Astrocyte of the cerebellum (primary cell): ENCODE data around the gene CRTC3.
"Not testable (repeated sequence)": the region's sequence is repeated elsewhere in the genome, so short reads cannot be mapped to it uniquely, and the experiment has no call there.

Source experiments
- DNase-seq: peaks from one replicate; pipeline ENCODE4 v3.0.0-alpha.2; 2011; ENCODE audit warnings: low read depth
- H3K4me3 ChIP-seq: 2 replicates; pipeline ENCODE4 v1.5.1; 2011; ENCODE audit warnings: mild to moderate bottlenecking, low read depth, low read length, moderate library complexity
- in situ Hi-C: cut with HindIII; loops from 2 replicates; pipeline ENCODE4 v1.10.0; 2017; ENCODE audit warnings: low sequenced_read_pairs
- TF ChIP-seq, protein P1 (sequence below): IDR thresholded peaks from 2 replicates; pipeline ENCODE4 v1.5.1; 2012; ENCODE audit warnings: low read length, low read depth, moderate library complexity, mild to moderate bottlenecking; ENCODE audit errors: missing control alignments

The CRTC3 gene

DNA sequence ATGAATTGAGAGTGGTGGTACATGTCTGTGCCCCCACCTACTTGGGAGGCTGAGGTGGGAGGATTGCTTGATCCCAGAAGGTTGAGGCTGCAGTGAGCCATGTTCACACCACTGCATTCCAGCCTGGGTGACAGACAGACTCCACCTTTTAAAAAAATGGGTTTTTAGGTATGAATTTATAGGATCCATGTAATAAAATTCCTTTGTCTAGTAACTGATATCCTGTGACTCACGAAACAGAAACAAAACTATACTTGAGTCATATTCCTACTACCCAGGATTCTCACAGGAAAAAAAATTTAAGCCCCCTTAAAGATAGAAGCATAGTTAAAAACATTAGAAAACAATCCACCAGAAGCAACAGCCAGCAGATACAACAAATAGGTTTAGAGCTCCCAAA is 10.0 kb upstream of the CRTC3 start:
- DNase-seq, result peak; percentile 22
- H3K4me3 ChIP-seq, result no peak overlapping the region
- TF ChIP-seq, protein P1, sequence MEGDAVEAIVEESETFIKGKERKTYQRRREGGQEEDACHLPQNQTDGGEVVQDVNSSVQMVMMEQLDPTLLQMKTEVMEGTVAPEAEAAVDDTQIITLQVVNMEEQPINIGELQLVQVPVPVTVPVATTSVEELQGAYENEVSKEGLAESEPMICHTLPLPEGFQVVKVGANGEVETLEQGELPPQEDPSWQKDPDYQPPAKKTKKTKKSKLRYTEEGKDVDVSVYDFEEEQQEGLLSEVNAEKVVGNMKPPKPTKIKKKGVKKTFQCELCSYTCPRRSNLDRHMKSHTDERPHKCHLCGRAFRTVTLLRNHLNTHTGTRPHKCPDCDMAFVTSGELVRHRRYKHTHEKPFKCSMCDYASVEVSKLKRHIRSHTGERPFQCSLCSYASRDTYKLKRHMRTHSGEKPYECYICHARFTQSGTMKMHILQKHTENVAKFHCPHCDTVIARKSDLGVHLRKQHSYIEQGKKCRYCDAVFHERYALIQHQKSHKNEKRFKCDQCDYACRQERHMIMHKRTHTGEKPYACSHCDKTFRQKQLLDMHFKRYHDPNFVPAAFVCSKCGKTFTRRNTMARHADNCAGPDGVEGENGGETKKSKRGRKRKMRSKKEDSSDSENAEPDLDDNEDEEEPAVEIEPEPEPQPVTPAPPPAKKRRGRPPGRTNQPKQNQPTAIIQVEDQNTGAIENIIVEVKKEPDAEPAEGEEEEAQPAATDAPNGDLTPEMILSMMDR, result no peak
- in situ Hi-C loops, result no loop called here

DNA sequence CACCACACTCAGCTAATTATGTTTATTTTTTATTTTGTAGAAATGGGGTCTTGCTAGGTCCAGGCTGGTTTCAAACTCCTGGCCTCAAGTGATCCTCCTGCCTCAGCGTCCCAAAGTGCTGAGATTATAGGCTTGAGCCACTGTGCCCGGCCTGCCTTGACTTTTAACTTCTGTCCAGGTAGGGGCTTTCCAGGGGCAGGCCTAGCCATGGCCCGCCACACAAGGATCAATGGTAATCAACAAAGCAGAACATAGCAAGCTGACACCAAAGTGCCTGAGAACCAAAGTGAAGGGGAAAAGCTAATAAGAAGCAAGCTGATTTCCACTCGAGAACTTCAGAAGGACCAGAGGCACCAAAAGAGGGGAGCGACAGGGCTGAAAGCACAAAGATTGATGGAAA is 9.4 kb upstream of the CRTC3 start:
- H3K4me3 ChIP-seq, result no peak overlapping the region
- TF ChIP-seq, protein P1, result no peak
- in situ Hi-C loops, result no loop called here
- no peak for DNase-seq

DNA sequence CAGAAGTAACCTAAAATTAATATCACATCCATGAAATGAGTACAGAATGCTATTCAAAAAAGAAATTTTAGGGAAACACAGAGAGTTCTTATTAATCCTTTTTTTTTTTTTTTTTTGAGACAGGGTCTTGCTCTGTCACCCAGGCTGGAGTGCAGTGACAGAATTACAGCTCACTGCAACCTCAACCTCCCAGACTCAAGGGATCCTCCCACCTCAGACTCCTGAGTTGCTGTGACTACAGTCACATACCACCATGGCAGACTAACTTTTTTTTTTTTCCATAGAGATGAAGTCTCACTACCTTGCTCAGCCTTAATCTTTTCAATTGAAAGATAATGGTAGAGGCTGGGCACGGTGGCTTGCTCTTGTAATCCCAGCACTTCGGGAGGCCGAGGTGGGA is 6.3 kb upstream of the CRTC3 start:
- in situ Hi-C loops, result no loop called here
- TF ChIP-seq, protein P1, result no peak
- no peak for DNase-seq
- no peak overlapping the region for H3K4me3 ChIP-seq

- in situ Hi-C loops, H3K4me3 ChIP-seq, DNase-seq: not testable (repeated sequence)
Measured at GRCh38 chr15:90524018-90524803, 5.5 kb upstream of the CRTC3 start.

GRCh38 chr15:90529011-90529370 is 732 bp upstream of the CRTC3 start:
- in situ Hi-C loops, result no loop called here
- H3K4me3 ChIP-seq, result no peak overlapping the region
- TF ChIP-seq, protein P1, result no peak

DNA sequence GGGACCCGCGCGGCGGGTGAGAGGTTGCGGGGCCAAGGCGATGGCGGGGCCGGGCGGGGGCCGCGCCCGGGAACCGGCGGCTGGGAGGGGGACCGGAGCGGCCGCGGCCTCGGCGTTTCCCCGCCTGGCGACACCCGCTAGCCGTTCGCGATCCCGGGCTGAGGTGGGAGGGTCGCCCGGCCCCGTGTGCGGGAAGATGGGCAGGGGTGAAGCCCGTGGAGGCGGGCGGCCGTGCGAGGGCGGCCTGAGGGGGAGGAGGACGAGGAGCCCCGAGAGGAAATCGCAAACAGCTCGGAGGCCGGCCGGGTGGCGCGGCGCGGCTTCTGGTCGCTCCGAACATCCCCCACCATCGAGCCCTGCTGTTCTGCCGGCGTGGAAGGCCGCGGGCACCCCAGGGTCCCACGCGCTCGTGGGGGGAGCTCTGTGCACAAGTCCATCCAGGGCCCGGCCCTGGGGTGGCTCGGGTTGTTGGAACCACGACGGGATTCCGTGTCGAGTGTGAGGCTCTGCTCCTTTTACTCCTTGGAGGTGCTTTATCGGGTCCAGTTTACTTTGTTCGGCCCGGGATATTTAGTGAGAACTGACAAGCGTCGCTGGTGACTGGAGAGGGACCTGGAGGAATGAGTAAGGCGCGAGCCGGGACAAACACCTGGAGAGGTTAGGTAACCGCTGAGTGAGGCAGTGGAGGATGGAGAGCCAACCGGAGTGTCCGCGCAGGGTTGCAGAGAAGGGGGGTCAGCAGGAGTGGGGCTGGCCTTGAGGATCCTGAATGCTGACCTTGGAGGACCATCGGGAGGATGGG is 728 bp downstream of the CRTC3 start:
- peak overlapping the region; percentile 58 for H3K4me3 ChIP-seq
- no peak for DNase-seq
- TF ChIP-seq, protein P1, result no peak
- in situ Hi-C loops, result no loop called here

More at GRCh38 chr15:90529011-90529370, 732 bp upstream of the CRTC3 start:
- DNase-seq, result no peak

DNA sequence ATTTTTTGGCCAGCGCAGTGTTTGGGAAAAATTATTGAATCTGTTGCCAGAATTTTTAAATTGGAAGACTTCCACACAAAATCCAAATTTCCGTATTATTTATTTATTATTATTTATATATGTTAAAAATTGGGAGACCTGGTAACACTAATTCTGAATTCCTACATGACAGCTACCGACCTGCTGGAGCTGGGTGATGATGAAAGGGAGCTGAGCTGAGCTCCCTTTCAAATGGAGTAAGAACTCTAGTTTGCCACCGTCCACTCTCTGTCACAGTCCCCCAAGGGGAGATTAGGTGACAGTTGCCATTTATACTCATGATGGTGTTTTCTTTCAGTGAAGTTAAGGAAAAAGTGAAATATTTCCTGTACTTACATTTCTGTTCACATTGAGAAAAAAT is 1.4 kb downstream of the CRTC3 start:
- TF ChIP-seq, protein P1, result no peak
- H3K4me3 ChIP-seq, result peak overlapping the region; percentile 58
- DNase-seq, result no peak
- in situ Hi-C loops, result no loop called here
